NCI-H1436 (cell line): ENCODE data around the gene COL6A6.

ENCODE experiments used
- DNase-seq: peaks from one replicate; lab custom pipeline; 2025; lab: John Stamatoyannopoulos, UW

COL6A6 gene

GRCh38 chr3:130516645-130517512, at the start of gene COL6A6:
TSS of gene COL6A6 (plus strand) at chr3:130517177. CDS start at chr3:130560365, 43,188 bp downstream.
- no peak for DNase-seq

- DNase-seq, result no peak
These were observed 48.7 kb upstream of the COL6A6 start for GRCh38 chr3:130468311-130468710.

- DNase-seq, result no peak
These were observed 46.9 kb upstream of the COL6A6 start for GRCh38 chr3:130470126-130470525.

- DNase-seq, result no peak
These were observed 43.6 kb upstream of the COL6A6 start for GRCh38 chr3:130473416-130473815.

GRCh38 chr3:130480736-130481135, 36.2 kb upstream of the COL6A6 start:
- peak; percentile 44 for DNase-seq

- DNase-seq, result no peak
These were observed 28.7 kb upstream of the COL6A6 start for GRCh38 chr3:130488288-130488687.

- no peak for DNase-seq
These were observed 28.1 kb upstream of the COL6A6 start for GRCh38 chr3:130488769-130489450.

- no peak for DNase-seq
These were observed 26.7 kb upstream of the COL6A6 start for GRCh38 chr3:130490241-130490640.

- no peak for DNase-seq
These were observed 25.5 kb upstream of the COL6A6 start for GRCh38 chr3:130491431-130491830.

- no peak for DNase-seq
These were observed 12.3 kb upstream of the COL6A6 start for GRCh38 chr3:130504701-130505100.

GRCh38 chr3:130506031-130506430, 10.9 kb upstream of the COL6A6 start:
- DNase-seq, result no peak

GRCh38 chr3:130507746-130508145, 9.2 kb upstream of the COL6A6 start:
- no peak for DNase-seq

GRCh38 chr3:130509008-130509407, 8.0 kb upstream of the COL6A6 start:
- DNase-seq, result no peak

GRCh38 chr3:130514681-130515080, 2.3 kb upstream of the COL6A6 start:
- no peak for DNase-seq

- DNase-seq, result no peak
These were observed 1.2 kb upstream of the COL6A6 start for GRCh38 chr3:130515755-130516154.

GRCh38 chr3:130517602-130518001, 625 bp downstream of the COL6A6 start:
- no peak for DNase-seq

- DNase-seq, result no peak
These were observed 2.8 kb downstream of the COL6A6 start for GRCh38 chr3:130519754-130520153.

- no peak for DNase-seq
These were observed 5.4 kb downstream of the COL6A6 start for GRCh38 chr3:130522399-130522798.

- DNase-seq, result no peak
These were observed 10.4 kb downstream of the COL6A6 start for GRCh38 chr3:130527426-130527825.

GRCh38 chr3:130528120-130528519, 11.1 kb downstream of the COL6A6 start:
- no peak for DNase-seq

- DNase-seq, result no peak
These were observed 12.7 kb downstream of the COL6A6 start for GRCh38 chr3:130529486-130530215.

- no peak for DNase-seq
These were observed 16.3 kb downstream of the COL6A6 start for GRCh38 chr3:130533247-130533646.
